ENCODE measurements around the gene SLC8A1. TPM values are rescaled to one million over a fixed set of nuclear protein-coding genes. Genes with fewer than 3 reads are reported as not detected.

The SLC8A1 gene
- total and polyA plus RNA-seq, 2 donors (not counting 1 experiment from before 2014, with no cell fraction given) = 17.4 to 109 TPM

GRCh38 chr2:40348665-40349064 lies 103.2 kb downstream of the SLC8A1 start:
- peaks cover 27% of the 10 kb centered on the region for H3K4me1 ChIP-seq (ENCODE audit: control insufficient read depth, extremely low read depth, insufficient read depth, low read length)

GRCh38 chr2:40348038-40348437 lies 103.9 kb downstream of the SLC8A1 start:
- Histone ChIP-seq H3K9me3 (ENCODE audit: control insufficient read depth, insufficient read depth, low read depth, low read length) (no peaks in the 10 kb centered on the region), H3K27ac (ENCODE audit: insufficient read depth, low read length) (no peak overlapping the region), H3K36me3 (ENCODE audit: control insufficient read depth, insufficient read depth, low read length) (no peaks in the 10 kb centered on the region), H3K9ac (ENCODE audit: insufficient read depth, low read length) (no peak overlapping the region), H3K79me2 (ENCODE audit: control insufficient read depth, insufficient read depth, low read length) (no peaks in the 10 kb centered on the region), H4K20me1 (ENCODE audit: control insufficient read depth, extremely low read depth, insufficient read depth, low read length) (no peaks in the 10 kb centered on the region), H3K4me2 (ENCODE audit: extremely low read depth, insufficient read depth, low read length) (no peak overlapping the region), H3K27me3 (ENCODE audit: control insufficient read depth, insufficient read depth, low read length) (no peaks in the 10 kb centered on the region), H3K4me3 (replicated peaks in 1 of 4; ENCODE audit: control extremely low read depth in 1 of 4, insufficient read depth in 1 of 4, low read depth in 3 of 4, low read length in 4 of 4) (no peak overlapping the region), H3K4me1 (ENCODE audit: control insufficient read depth, extremely low read depth, insufficient read depth, low read length) (peaks cover 27% of the 10 kb centered on the region), H2AFZ (ENCODE audit: low read length) (no peak overlapping the region)
- no peak for DNase-seq (ENCODE audit: low read depth in 2 of 2)
- no peak for TF ChIP-seq EZH2 (IDR thresholded peaks at IDR 0.05; ENCODE audit: low read length, missing control alignments)
- TF ChIP-seq, protein P1, sequence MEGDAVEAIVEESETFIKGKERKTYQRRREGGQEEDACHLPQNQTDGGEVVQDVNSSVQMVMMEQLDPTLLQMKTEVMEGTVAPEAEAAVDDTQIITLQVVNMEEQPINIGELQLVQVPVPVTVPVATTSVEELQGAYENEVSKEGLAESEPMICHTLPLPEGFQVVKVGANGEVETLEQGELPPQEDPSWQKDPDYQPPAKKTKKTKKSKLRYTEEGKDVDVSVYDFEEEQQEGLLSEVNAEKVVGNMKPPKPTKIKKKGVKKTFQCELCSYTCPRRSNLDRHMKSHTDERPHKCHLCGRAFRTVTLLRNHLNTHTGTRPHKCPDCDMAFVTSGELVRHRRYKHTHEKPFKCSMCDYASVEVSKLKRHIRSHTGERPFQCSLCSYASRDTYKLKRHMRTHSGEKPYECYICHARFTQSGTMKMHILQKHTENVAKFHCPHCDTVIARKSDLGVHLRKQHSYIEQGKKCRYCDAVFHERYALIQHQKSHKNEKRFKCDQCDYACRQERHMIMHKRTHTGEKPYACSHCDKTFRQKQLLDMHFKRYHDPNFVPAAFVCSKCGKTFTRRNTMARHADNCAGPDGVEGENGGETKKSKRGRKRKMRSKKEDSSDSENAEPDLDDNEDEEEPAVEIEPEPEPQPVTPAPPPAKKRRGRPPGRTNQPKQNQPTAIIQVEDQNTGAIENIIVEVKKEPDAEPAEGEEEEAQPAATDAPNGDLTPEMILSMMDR (conservative IDR thresholded peaks at IDR 0.05 in 1 of 2, IDR thresholded peaks at IDR 0.05 in 1 of 2; ENCODE audit: low read depth in 1 of 2, low read length in 2 of 2) = no peak

More at GRCh38 chr2:40348665-40349064, 103.2 kb downstream of the SLC8A1 start:
- no peaks in the 10 kb centered on the region for H4K20me1 ChIP-seq (ENCODE audit: control insufficient read depth, extremely low read depth, insufficient read depth, low read length)
- H3K9ac ChIP-seq (ENCODE audit: insufficient read depth, low read length) = no peak overlapping the region
- no peak overlapping the region for H3K4me3 ChIP-seq (replicated peaks in 1 of 4; ENCODE audit: control extremely low read depth in 1 of 4, insufficient read depth in 1 of 4, low read depth in 3 of 4, low read length in 4 of 4)
- TF ChIP-seq, protein P1 (conservative IDR thresholded peaks at IDR 0.05 in 1 of 2, IDR thresholded peaks at IDR 0.05 in 1 of 2; ENCODE audit: low read depth in 1 of 2, low read length in 2 of 2) = no peak
- no peak for TF ChIP-seq EZH2 (IDR thresholded peaks at IDR 0.05; ENCODE audit: low read length, missing control alignments)
- no peaks in the 10 kb centered on the region for H3K9me3 ChIP-seq (ENCODE audit: control insufficient read depth, insufficient read depth, low read depth, low read length)
- H3K27ac ChIP-seq (ENCODE audit: insufficient read depth, low read length) = peak overlapping the region; percentile 48
- no peaks in the 10 kb centered on the region for H3K79me2 ChIP-seq (ENCODE audit: control insufficient read depth, insufficient read depth, low read length)
- H3K36me3 ChIP-seq (ENCODE audit: control insufficient read depth, insufficient read depth, low read length) = no peaks in the 10 kb centered on the region
- H3K4me2 ChIP-seq (ENCODE audit: extremely low read depth, insufficient read depth, low read length) = peak overlapping the region; percentile 20
- DNase-seq (ENCODE audit: low read depth in 2 of 2) = peak; percentile 63 to 93
- no peaks in the 10 kb centered on the region for H3K27me3 ChIP-seq (ENCODE audit: control insufficient read depth, insufficient read depth, low read length)
- H2AFZ ChIP-seq (ENCODE audit: low read length) = no peak overlapping the region

GRCh38 chr2:40346535-40347354 lies 105.1 kb downstream of the SLC8A1 start:
- Histone ChIP-seq H3K9ac (ENCODE audit: insufficient read depth, low read length) (no peak overlapping the region), H3K4me2 (ENCODE audit: extremely low read depth, insufficient read depth, low read length) (no peak overlapping the region), H3K36me3 (ENCODE audit: control insufficient read depth, insufficient read depth, low read length) (no peaks in the 10 kb centered on the region), H3K4me1 (ENCODE audit: control insufficient read depth, extremely low read depth, insufficient read depth, low read length) (peaks cover 22% of the 10 kb centered on the region), H3K27me3 (ENCODE audit: control insufficient read depth, insufficient read depth, low read length) (no peaks in the 10 kb centered on the region), H4K20me1 (ENCODE audit: control insufficient read depth, extremely low read depth, insufficient read depth, low read length) (no peaks in the 10 kb centered on the region), H3K27ac (ENCODE audit: insufficient read depth, low read length) (no peak overlapping the region), H3K4me3 (replicated peaks in 1 of 4; ENCODE audit: control extremely low read depth in 1 of 4, insufficient read depth in 1 of 4, low read depth in 3 of 4, low read length in 4 of 4) (no peak overlapping the region), H2AFZ (ENCODE audit: low read length) (no peak overlapping the region), H3K79me2 (ENCODE audit: control insufficient read depth, insufficient read depth, low read length) (no peaks in the 10 kb centered on the region), H3K9me3 (ENCODE audit: control insufficient read depth, insufficient read depth, low read depth, low read length) (no peaks in the 10 kb centered on the region)
- TF ChIP-seq EZH2 (IDR thresholded peaks at IDR 0.05; ENCODE audit: low read length, missing control alignments) = no peak
- TF ChIP-seq, protein P1 (conservative IDR thresholded peaks at IDR 0.05 in 1 of 2, IDR thresholded peaks at IDR 0.05 in 1 of 2; ENCODE audit: low read depth in 1 of 2, low read length in 2 of 2) = no peak
- peak in 1 of 2 donors; percentile 74 for DNase-seq (ENCODE audit: low read depth in 2 of 2)
